Natural killer cell treated with Interleukin-12 subunit alpha and Interleukin-12 subunit beta and Interleukin-15 and Interleukin-18, amount 100 ng/mL, for 72 hours (primary cell): Measurements from ENCODE around the gene NCK2. TPM values are rescaled to one million over a fixed set of nuclear protein-coding genes. Genes with fewer than 3 reads are reported as not detected.
A peak's percentile ranks its signal among the peaks of the same experiment; 100 is the strongest.

ENCODE experiments used
- ATAC-seq, 2 donors: fragments of 150-1000 bp; cut with Tn5 transposase in 1 of 2; sonication (Bioruptor Pico), chemical (Tn5 transposase) in 1 of 2; 2 replicates each; pipeline ENCODE4 v1.10.0; 2021
- DNase-seq: peaks from one replicate; pipeline ENCODE4 v3.0.0; 2022; ENCODE audit warnings: low spot score
- H3K27ac Mint-ChIP-seq, 2 donors: 1 replicate in 1 of 2; 2 replicates in 1 of 2; pipeline ENCODE4 v1.8.0; 2022; ENCODE audit warnings: mixed read lengths in 2 of 2, mild to moderate bottlenecking in 1 of 2, moderate library complexity in 1 of 2
- H3K27me3 Mint-ChIP-seq, 2 donors: 1 replicate in 1 of 2; 2 replicates in 1 of 2; pipeline ENCODE4 v1.8.0; 2022; ENCODE audit warnings: mixed read lengths in 2 of 2
- H3K36me3 Mint-ChIP-seq: one replicate; pipeline ENCODE4 v1.8.0; 2022; ENCODE audit warnings: mixed read lengths
- H3K4me1 Mint-ChIP-seq, 2 donors: 1 replicate in 1 of 2; 2 replicates in 1 of 2; pipeline ENCODE4 v1.8.0; 2022; ENCODE audit warnings: low read depth in 2 of 2, mixed read lengths in 2 of 2, mild to moderate bottlenecking in 1 of 2
- H3K4me3 Mint-ChIP-seq: one replicate; pipeline ENCODE4 v1.8.0; 2022; ENCODE audit warnings: mixed read lengths
- H3K9me3 Mint-ChIP-seq: 2 replicates; pipeline ENCODE4 v1.8.0; 2022; ENCODE audit warnings: mixed read lengths
- total RNA-seq, 2 donors: library from RNA; stranded (reverse); gene quantifications; one replicate each; pipeline ENCODE4 v1.2.3, GENCODE V29; 2022

The NCK2 gene
- total RNA-seq, 2 donors from 2014 or later, result 44.7 to 47.4 TPM

- DNase-seq, result no peak
- Mint-ChIP-seq H3K27me3 (no peaks in the 10 kb centered on the region), H3K4me1 (peaks cover 69 to 72% of the 10 kb centered on the region in 2 donors), H3K27ac (peak overlapping the region in 1 of 2 donors; percentile 79), H3K9me3 (no peaks in the 10 kb centered on the region), H3K4me3 (no peak overlapping the region), H3K36me3 (no peaks in the 10 kb centered on the region)
- ATAC-seq, result no peak
These were observed 34.7 kb downstream of the NCK2 start for GRCh38 chr2:105779394-105779793.

GRCh38 chr2:105780606-105781005, 35.9 kb downstream of the NCK2 start:
- Mint-ChIP-seq H3K4me3 (peak overlapping the region; percentile 67), H3K27me3 (no peaks in the 10 kb centered on the region), H3K36me3 (no peaks in the 10 kb centered on the region), H3K9me3 (no peaks in the 10 kb centered on the region), H3K27ac (peak overlapping the region; percentile 61 to 88), H3K4me1 (peaks cover 59 to 63% of the 10 kb centered on the region in 2 donors)
- ATAC-seq (no peak), DNase-seq (no peak)

GRCh38 chr2:105781274-105781978, 36.7 kb downstream of the NCK2 start:
- peak; percentile 75 to 76 for ATAC-seq

GRCh38 chr2:105782123-105782522, 37.4 kb downstream of the NCK2 start:
- no peaks in the 10 kb centered on the region for H3K9me3 Mint-ChIP-seq
- H3K4me3 Mint-ChIP-seq, result peak overlapping the region; percentile 67
- no peak for ATAC-seq
- peaks cover 60 to 63% of the 10 kb centered on the region in 2 donors for H3K4me1 Mint-ChIP-seq
- DNase-seq, result no peak
- no peaks in the 10 kb centered on the region for H3K36me3 Mint-ChIP-seq
- H3K27me3 Mint-ChIP-seq, result no peaks in the 10 kb centered on the region
- peak overlapping the region in 1 of 2 donors; percentile 88 for H3K27ac Mint-ChIP-seq

More at GRCh38 chr2:105781274-105781978, 36.7 kb downstream of the NCK2 start:
- Mint-ChIP-seq H3K27ac (peak overlapping the region; percentile 61 to 88), H3K9me3 (no peaks in the 10 kb centered on the region), H3K27me3 (no peaks in the 10 kb centered on the region), H3K4me1 (peaks cover 59 to 63% of the 10 kb centered on the region in 2 donors), H3K4me3 (peak overlapping the region; percentile 67), H3K36me3 (no peaks in the 10 kb centered on the region)
- no peak for DNase-seq

- Mint-ChIP-seq H3K4me3 (no peak overlapping the region), H3K4me1 (peaks cover 55 to 59% of the 10 kb centered on the region in 2 donors), H3K27me3 (no peaks in the 10 kb centered on the region), H3K36me3 (no peaks in the 10 kb centered on the region), H3K9me3 (no peaks in the 10 kb centered on the region), H3K27ac (peak overlapping the region in 1 of 2 donors; percentile 88)
- no peak for ATAC-seq
- no peak for DNase-seq
These were observed 37.9 kb downstream of the NCK2 start for GRCh38 chr2:105782646-105783045.

- ATAC-seq (no peak), DNase-seq (no peak)
- Mint-ChIP-seq H3K4me3 (no peak overlapping the region), H3K36me3 (no peaks in the 10 kb centered on the region), H3K27ac (no peak overlapping the region), H3K27me3 (no peaks in the 10 kb centered on the region), H3K9me3 (no peaks in the 10 kb centered on the region), H3K4me1 (peaks cover 52 to 59% of the 10 kb centered on the region in 2 donors)
These were observed 38.5 kb downstream of the NCK2 start for GRCh38 chr2:105783151-105783738.

- no peak for DNase-seq
- no peak overlapping the region for H3K4me3 Mint-ChIP-seq
- H3K9me3 Mint-ChIP-seq, result no peaks in the 10 kb centered on the region
- peaks cover 52 to 64% of the 10 kb centered on the region in 2 donors for H3K4me1 Mint-ChIP-seq
- H3K27me3 Mint-ChIP-seq, result no peaks in the 10 kb centered on the region
- no peak for ATAC-seq
- H3K27ac Mint-ChIP-seq, result no peak overlapping the region
- no peaks in the 10 kb centered on the region for H3K36me3 Mint-ChIP-seq
These were observed 39.3 kb downstream of the NCK2 start for GRCh38 chr2:105783972-105784371.

GRCh38 chr2:105784589-105784988, 39.9 kb downstream of the NCK2 start:
- Mint-ChIP-seq H3K36me3 (no peaks in the 10 kb centered on the region), H3K4me1 (peaks cover 52 to 64% of the 10 kb centered on the region in 2 donors), H3K4me3 (no peak overlapping the region), H3K27ac (no peak overlapping the region), H3K27me3 (no peaks in the 10 kb centered on the region), H3K9me3 (no peaks in the 10 kb centered on the region)
- no peak for ATAC-seq
- no peak for DNase-seq

- ATAC-seq (no peak), DNase-seq (no peak)
- H3K27ac Mint-ChIP-seq, result peak overlapping the region; percentile 80 to 90
- H3K27me3 Mint-ChIP-seq, result no peaks in the 10 kb centered on the region
- peaks cover 55 to 66% of the 10 kb centered on the region in 2 donors for H3K4me1 Mint-ChIP-seq
- H3K36me3 Mint-ChIP-seq, result no peaks in the 10 kb centered on the region
- no peaks in the 10 kb centered on the region for H3K9me3 Mint-ChIP-seq
- H3K4me3 Mint-ChIP-seq, result no peak overlapping the region
These were observed 40.6 kb downstream of the NCK2 start for GRCh38 chr2:105785095-105785847.

GRCh38 chr2:105786231-105787230, 41.8 kb downstream of the NCK2 start:
- DNase-seq, result no peak
- Mint-ChIP-seq H3K27me3 (no peaks in the 10 kb centered on the region), H3K4me3 (peak overlapping the region; percentile 77), H3K27ac (peak overlapping the region; percentile 80 to 90), H3K36me3 (no peaks in the 10 kb centered on the region), H3K9me3 (no peaks in the 10 kb centered on the region), H3K4me1 (peaks cover 55 to 66% of the 10 kb centered on the region in 2 donors)
- peak; percentile 61 to 70 for ATAC-seq

- H3K4me3 Mint-ChIP-seq, result no peak overlapping the region
- peak overlapping the region; percentile 80 to 90 for H3K27ac Mint-ChIP-seq
- no peak for ATAC-seq
- no peak for DNase-seq
- H3K36me3 Mint-ChIP-seq, result no peaks in the 10 kb centered on the region
- no peaks in the 10 kb centered on the region for H3K27me3 Mint-ChIP-seq
- H3K4me1 Mint-ChIP-seq, result peaks cover 49 to 65% of the 10 kb centered on the region in 2 donors
- H3K9me3 Mint-ChIP-seq, result no peaks in the 10 kb centered on the region
These were observed 42.9 kb downstream of the NCK2 start for GRCh38 chr2:105787376-105788318.

- no peaks in the 10 kb centered on the region for H3K9me3 Mint-ChIP-seq
- peaks cover 55 to 72% of the 10 kb centered on the region in 2 donors for H3K4me1 Mint-ChIP-seq
- no peaks in the 10 kb centered on the region for H3K36me3 Mint-ChIP-seq
- ATAC-seq, result no peak
- H3K4me3 Mint-ChIP-seq, result peak overlapping the region; percentile 43
- H3K27ac Mint-ChIP-seq, result peak overlapping the region; percentile 91
- H3K27me3 Mint-ChIP-seq, result no peaks in the 10 kb centered on the region
- DNase-seq, result no peak
These were observed 44.1 kb downstream of the NCK2 start for GRCh38 chr2:105788670-105789290.
